GM12872 (cell line): Measurements from ENCODE around the gene NLRC4.

ENCODE experiments used
- TF ChIP-seq, protein P1 (sequence below): IDR thresholded peaks from 3 replicates; pipeline ENCODE4 v1.5.1; 2011; ENCODE audit warnings: low read depth, mild to moderate bottlenecking, low read length, moderate library complexity; ENCODE audit not compliant: insufficient read depth

NLRC4 gene

DNA sequence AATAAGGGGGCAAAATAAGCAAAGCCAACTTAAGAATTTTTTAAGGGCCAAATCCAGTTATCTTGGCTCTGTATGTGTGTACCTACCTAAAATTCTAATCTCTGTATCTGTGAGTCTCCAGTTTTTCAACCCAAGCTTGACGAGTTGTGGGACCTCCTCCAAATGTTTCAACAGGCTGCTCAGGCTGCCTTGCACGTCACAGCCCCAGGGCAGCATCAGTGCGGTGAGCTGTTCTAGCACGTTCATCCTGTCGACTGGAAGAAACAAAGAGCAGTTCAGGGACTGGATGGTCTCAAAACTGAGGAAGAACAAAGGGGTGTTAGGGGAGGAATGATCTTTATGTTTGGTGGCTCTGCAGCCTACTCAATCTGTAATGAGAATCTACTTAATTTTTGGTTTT is 29.4 kb downstream of the NLRC4 start:
- TF ChIP-seq, protein P1, sequence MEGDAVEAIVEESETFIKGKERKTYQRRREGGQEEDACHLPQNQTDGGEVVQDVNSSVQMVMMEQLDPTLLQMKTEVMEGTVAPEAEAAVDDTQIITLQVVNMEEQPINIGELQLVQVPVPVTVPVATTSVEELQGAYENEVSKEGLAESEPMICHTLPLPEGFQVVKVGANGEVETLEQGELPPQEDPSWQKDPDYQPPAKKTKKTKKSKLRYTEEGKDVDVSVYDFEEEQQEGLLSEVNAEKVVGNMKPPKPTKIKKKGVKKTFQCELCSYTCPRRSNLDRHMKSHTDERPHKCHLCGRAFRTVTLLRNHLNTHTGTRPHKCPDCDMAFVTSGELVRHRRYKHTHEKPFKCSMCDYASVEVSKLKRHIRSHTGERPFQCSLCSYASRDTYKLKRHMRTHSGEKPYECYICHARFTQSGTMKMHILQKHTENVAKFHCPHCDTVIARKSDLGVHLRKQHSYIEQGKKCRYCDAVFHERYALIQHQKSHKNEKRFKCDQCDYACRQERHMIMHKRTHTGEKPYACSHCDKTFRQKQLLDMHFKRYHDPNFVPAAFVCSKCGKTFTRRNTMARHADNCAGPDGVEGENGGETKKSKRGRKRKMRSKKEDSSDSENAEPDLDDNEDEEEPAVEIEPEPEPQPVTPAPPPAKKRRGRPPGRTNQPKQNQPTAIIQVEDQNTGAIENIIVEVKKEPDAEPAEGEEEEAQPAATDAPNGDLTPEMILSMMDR, result no peak

DNA sequence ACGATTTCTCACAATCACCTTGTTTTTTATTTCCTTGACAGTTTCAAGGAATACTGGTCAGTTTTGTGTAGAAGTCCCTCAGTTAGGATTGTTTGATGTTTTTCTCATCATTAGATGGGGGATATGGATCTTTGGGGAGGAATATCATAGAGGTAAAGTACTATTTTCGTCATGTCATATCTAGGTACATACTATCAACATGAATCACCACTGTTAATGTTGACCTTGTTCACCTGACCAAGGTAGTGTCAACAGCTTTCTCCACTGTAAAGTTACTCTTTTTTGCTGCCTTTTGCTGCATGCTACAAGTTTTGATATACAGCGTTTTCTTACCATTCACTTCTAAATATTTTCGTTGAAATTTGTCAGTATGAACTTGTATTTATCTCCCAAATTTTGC is 32.7 kb downstream of the NLRC4 start:
- TF ChIP-seq, protein P1, result no peak

DNA sequence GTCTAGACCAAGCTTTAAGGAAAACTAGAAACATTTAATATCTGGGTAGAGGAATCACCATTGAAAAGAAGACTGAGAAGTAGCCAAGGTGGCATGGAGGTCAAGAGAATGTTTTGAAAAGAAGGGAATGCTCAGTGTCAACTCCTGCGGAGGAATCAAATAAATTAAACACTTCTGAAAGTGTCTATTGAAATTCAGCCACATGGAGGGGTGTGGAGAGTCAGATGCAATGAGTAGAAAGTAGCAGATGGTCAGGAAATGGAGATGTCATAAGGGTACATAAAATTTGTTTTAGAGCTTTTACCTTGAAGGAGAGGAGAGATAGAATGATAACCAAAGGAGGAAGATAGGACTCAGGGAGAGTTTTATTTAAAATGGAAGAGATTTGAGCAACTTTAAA is 35.1 kb downstream of the NLRC4 start:
- TF ChIP-seq, protein P1, result no peak

DNA sequence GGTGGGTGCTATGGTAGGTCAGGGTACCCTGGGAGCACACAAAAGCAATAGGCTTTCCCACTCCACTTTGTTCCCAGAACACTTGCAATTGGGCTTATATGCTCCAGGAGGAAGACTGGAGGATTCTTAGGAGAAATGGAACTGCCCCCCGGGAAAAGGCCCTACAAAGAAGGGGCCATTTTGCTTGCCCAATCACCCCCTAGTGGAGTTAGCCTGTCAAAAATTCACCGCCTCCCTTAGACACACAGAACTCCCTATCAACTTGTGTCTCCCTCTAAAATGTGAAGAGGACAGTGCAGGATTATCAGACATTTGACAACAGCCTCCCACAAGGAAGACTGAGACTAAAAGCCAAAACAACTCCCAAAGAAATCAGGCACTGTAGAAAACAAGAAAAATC is 36.5 kb downstream of the NLRC4 start:
- TF ChIP-seq, protein P1, result no peak

DNA sequence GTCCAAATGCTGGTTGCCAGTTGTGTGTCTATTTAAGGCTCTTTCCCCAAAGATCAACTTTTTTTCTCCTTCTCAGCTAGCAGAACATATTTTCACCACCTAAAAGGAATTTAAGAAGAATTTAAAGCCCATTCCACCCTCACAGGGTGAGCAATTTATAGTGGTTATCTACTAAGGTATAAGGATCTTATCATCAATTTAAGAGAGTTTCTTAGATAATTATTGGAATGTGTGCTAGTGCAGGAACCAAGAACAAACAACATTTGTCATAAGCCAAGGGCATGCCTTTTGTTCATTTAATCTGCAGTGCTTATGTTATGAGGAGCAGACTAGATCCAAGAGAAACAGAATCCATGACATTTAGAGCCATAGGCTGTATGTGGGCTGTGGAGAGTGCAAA is 37.2 kb downstream of the NLRC4 start:
- TF ChIP-seq, protein P1, result no peak

DNA sequence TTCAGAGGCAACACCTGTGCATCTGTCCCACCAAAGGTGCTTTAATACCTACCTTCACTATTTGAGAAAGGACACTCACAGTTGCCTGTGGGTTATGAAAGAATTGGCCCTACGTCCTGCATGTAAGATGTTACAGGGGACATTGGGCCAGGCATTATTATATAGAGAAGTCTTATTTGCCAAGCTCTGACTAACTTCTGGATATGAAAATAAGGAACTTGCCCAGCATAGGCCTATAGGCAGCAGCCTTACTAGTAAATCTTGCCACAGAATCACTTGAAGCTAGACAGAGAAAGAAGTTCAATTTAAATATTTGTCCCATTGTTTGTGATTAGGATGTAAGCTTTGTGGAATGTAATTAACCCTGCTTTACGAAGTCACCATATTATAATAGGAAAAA is 41.7 kb downstream of the NLRC4 start:
- TF ChIP-seq, protein P1, result no peak

DNA sequence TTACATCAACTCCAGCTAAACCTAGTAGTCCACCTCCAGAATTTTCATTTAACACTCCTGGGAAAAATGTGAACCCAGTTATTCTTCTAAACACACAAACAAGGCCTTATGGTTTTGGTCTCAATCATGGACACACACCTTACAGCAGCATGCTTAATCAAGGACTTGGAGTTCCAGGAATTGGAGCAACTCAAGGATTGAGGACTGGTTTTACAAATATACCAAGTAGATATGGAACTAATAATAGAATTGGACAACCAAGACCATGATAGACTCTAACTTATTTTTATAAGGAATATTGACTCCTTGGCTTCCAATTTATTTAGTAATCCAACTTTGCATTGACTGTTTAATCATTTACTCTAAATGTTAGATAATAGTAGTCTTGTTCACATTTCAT is 44.2 kb downstream of the NLRC4 start:
- TF ChIP-seq, protein P1, result no peak

DNA sequence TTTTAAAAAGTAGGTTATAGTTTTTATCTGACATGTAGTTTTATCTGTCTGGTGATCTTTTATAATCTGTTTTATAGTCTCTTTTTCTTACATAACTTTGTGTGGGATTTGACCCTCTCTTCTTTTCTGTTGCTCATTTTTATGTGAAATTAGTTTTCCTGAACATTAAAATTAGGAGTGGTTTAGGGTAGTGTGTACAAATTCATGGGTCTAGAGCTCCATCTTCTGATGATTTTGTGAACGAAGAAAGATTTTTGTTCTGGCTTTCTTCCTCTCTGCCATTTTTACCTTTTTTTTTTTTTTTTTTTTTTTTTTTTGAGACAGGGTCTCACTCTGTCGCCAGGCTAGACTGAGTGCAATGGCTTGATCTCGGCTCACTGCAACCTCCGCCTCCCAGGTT is 52.4 kb downstream of the NLRC4 start:
- TF ChIP-seq, protein P1, result no peak; the same call in 2 of the 3 replicates
